SW480 (cell line): ENCODE data around the gene TYSND1.
A peak's percentile ranks its signal among the peaks of the same experiment; 100 is the strongest.
"Not testable (repeated sequence)": the region's sequence is repeated elsewhere in the genome, so short reads cannot be mapped to it uniquely, and the experiment has no call there.

Experiments used
- DNase-seq: peaks from one replicate; pipeline ENCODE4 v3.0.0-alpha.2; 2016; ENCODE audit warnings: low spot score

Gene TYSND1

DNA sequence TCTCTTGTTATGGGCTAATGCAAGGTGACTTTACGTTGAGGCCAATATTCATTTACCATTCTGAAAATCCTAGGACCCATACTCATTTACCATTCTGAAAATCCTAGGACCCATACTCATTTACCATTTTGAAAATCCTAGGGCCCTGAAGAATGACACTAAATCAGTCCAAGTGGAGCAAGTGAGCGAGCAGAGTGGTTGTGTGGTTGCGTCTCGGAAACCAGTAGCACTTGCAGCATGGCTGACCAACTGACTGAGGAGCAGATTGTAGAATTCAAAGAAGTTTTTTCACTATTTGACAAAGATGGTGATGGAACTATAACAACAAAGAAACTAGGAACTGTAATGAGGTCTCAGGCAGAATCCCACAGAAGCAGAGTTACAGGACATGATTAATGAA, 16.9 kb upstream of the TYSND1 start:
- no peak for DNase-seq

DNA sequence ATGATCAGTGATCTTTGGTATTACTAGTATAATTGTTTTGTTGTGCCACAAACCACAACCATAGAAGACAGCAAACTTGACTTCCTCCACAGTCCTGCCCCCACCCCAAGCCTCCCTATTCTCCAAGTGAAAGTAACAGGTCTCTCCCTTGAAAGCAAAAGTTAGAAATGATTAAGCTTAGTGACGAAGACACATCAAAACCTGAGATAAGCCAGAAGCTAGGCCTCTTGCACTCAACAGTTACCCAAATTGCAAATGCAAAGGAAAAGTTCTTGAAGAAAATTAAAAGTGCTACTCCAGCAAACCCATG, 16.3 kb upstream of the TYSND1 start:
- no peak for DNase-seq

DNA sequence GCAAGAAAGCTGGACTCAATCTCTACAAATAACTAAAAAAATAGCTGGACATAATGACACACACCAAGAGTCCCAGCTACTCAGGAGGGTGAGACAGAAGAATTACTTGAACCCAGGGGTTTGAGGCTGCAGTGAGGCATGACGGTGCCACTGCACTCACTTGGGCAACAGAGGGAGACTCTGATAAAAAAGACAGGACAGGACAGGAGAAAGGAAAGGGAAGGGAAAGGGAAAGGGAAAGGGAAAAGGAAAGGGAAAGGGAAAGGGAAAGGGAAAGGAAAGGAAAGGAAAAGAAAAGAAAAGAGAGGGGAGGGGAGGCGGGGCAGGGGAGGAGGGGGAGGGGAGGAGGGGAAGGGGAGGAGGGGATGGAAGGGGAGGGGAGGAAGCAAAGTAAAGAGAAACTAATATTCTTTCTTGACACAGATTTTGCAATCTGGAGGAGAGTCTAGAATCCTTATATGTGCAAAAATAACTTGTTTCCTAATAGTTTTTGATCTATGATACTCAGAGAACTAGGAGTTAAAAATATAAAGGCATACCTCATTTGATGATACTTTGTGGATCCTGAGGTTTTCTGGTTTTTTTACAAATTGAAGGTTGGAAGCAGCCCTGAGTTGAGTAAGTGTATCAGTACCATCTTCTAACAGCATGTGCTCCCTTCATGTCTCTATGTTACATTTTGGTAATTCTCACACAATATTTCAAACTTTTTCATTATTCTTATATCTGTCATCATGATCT, 15.8 kb upstream of the TYSND1 start:
- no peak for DNase-seq

DNA sequence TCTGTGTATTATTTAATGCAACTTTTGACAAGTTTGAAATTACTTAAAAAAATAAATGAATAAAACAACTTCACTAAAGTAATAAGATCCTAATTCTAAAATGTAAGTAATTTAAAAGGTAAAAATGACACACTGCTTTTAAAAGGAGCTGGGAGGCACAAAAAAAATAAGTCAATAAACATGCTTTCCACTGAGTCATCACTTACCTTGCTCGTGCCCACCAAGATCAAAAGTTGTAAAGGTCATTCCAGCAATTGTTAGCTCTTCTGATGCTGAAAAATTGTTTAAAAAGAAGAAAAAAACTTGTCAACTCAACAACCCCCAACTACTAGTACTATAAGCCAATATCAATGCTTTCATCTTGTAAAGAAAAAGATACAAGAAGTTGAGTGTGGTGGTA, 14.3 kb upstream of the TYSND1 start:
- no peak for DNase-seq

DNA sequence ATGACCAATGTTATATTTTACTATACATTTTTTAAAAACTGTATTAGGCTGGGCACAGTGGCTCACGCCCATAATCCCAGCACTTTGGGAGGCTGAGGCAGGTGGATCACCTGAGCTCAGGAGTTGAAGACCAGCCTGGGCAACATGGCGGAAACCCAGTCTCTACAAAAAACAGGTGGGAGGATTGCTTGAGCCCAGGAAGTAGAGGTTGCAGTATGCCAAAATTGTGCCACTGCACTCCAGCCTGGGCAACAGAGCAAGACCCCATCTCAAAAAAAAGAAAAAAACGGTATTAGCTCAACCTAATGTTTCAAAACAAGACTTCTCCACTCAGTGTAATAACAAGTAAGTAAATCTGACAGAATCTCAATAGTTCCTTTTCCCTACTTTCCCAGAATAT, 12.9 kb upstream of the TYSND1 start:
- DNase-seq, result not testable (repeated sequence)

DNA sequence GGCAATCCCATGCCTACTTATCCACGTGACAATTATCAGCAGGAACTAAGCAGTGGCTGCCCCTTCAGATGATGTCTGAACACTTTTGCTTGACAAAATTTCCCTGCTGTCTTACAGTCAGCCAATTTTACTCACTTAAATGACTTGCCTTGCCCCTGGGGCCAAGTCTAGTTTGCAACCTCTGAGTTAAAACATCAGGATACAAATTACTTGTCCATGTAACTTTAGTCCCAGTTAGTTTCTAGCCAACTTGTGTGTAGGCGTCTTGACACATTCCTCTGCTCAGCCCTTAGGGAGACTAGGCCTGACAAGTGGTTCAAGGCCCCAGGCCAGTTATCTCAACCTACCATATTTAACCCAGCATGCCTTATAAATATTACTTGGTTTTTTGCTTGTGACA, 11.6 kb upstream of the TYSND1 start:
- no peak for DNase-seq

DNA sequence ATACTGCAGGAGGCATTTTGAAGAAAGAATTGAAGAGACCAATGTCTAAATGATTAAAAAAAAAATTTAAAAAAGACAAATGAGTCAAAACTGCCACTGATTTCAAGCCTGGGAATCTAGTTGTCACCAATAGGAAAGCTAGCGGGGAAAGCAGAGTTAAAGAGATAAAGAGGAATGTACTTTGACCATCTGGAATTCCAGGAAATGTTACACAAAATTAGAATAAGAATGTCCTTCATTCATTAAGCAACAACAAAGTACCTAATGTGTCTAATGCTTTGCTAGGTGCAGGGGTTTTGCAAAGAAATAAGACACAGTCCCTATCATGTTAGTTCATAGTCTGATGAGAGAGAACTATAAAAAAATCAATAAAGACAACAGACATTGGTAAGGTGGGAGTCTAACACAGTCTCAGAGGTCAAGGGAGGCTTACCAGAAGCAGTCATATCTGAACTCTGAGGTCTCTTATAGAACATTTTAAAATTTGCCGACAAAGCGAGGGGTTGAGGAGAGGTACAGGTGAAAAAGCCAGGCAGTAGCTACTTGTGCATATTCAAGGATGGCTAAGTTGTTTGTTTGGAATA, 8.8 kb upstream of the TYSND1 start:
- DNase-seq, result no peak

DNA sequence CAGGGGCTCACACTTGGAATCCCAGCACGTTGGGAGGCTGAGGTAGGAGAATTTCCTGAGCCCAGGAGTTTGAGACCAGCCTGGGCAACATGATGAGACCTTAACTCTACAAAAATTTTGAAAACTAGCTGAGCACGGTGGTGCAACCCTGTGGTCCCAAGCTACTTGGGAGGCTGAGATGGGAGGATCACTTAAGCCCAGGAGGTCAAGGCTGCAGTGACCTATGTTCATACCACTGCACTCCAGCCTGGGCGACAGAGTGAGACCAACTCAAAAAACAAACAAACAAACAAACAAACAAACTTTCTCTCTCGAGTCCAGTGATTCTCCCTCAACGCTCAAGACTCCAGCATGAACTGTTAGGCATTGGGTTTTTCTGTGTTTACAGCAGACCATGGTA, 2.0 kb upstream of the TYSND1 start:
- no peak for DNase-seq

DNA sequence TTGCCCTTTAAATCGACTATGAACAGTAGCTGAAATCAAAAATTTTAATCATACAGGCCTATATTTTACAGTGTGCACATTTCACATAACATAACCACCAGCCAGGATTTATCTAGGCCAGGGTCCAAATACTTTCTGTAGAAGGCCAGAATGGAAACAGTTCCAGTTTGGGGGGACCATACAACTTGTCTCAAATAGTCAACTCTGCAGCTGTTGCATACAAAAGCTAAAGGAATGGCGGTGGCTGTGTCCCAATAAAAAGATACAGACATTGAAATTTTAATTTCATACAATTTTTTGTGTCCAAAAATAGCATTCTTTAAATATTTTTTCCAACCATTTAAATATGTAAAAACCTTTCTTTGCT, 742 bp upstream of the TYSND1 start:
- DNase-seq, result no peak

DNA sequence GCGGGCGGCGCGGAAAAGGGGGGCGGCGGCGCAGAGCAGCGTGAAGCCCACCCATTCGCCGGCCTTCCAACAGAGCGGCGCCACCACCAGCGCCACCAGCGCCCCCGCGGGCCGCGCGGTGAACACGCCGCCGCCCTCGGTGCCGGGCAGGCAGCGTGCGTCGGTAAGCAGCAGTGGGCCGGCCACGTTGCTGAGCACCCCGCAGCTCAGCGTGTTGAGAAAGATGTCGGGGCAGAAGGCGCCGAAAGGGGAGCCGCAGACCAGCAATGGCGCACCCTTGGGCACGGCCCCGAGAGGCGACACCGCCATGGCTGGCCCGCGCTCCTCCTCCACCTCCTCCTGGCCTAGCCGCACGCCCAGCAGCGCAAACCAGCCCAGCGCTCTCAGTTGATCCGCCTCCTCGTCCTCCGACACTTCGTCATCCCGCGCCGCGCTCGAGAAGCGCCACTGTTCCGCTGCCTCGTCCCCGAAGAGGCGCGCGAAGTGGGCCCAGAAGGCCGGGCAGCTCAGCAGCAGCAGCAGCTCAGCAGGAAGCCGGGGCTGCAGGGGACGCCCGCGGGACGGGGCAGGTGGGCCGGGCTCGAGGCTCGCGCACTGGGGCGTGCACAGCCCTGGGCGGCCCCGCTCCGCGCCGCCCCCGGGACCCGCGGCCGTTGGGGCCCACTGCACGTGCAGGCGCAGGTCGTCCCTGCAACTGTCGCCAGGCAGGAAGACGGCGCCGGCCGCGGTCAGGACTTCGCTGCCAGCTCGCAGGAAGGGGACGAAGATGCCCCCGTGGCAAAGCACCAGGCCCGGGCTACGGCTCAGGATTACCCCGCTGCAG, 623 bp downstream of the TYSND1 start:
- DNase-seq, result peak; percentile 56

DNA sequence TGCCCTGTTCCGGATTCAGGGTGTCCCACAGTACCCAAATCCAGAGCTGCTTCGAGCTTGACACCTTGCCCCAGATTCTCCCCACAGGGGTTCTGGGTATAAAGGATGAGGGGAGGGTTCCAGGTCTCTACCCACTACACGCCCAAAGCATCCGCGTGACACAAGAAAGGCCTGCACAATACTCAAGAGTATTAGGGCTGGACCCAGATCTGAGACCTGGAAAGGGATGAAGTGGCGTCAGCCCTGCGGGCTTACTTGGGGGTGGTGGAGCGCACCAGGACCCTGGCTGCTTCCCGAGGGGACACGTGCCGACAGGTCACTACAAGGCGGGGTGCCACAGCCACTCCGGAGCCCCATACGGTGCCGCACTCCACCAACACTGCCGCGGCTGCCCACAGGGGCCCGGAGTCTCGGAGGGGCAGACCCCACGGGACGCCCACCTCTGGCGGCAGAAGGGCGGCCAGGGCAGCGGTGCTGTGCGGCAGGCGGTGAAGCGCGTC, 1.3 kb downstream of the TYSND1 start:
- DNase-seq, result no peak

DNA sequence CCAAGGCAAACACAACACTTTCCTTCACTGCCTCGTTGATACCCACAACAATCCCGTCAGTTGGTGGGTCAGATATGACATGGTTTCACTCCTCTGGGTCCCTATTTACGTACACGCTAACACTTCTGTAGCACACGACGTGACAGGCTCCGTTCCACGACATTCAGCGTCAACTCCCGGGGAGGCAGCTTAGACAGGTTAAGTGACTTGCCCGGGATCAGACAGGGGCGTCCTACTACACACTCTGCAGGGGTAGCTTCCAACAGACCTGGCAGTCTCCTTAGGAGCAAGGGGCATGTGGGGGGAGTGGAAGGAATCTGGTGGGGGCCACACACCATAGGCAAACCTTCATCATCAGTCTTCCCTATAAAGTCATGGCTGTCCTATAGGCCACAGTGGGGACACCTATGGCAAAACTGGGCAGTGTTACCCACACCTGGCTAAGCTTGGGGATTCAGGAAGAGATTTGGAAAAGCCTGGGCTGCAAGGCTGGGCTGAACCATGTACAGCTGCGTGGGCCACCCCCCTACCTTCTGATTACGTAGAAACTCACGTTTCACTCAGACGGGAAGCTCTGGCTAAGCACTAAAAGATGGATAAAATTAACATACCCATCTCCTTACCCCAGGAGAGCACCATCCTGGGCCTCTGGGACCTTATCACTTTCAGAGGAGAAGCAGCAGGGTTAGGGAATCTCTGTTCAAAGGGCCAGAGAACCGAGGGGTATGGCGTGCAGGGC, 2.0 kb downstream of the TYSND1 start:
- no peak for DNase-seq

DNA sequence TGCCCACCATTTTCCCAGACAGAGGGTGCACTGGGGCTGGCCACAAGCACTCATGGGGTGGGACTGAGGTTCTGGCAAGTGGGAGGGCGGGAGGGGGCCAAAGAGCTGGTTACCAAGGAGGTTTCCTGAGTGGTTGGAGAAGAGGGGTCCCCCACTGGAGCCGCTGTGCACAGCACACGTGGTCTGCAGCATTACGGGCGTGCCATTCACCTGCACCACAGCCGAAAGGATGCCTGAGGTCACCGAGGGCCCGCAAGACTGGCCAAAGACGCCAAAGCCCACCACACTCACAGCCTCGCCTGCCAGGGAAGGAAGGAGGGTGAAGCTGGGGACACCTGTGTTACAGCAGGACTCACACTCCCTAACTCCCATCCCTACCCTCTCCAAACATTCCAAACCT, 3.9 kb downstream of the TYSND1 start:
- DNase-seq, result no peak

DNA sequence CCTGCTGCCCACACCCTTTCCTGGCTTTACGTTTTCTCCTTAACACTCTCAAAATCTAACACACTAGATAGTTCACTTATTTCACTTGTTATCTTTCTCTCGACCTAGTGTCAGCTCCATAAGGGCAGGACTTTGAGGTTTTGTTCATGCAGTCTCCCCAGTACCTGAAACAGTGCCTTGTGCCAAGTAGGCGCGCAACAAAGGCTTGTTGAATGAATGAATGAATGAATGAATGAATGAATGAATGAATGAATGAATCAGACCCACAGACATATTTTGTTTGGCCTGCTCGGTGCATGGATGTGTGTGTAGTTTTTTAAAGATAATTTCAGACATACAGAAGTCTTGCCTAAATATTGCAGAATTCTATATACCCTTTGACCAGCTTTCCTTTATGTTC, 6.2 kb downstream of the TYSND1 start:
- DNase-seq, result no peak

DNA sequence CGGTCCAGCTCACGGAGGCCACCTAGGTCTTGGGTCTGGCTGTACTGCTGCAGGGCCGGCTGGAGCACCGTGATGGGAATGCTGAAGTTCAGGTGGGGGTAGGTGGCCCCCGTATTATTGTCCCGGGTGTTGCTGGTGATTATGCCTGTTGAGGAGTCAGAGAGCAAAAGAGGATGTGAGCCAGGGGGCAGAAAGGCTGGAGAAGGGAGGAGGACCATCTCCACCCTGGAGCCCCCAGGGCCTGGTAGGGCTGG, 6.6 kb downstream of the TYSND1 start:
- DNase-seq, result no peak

DNA sequence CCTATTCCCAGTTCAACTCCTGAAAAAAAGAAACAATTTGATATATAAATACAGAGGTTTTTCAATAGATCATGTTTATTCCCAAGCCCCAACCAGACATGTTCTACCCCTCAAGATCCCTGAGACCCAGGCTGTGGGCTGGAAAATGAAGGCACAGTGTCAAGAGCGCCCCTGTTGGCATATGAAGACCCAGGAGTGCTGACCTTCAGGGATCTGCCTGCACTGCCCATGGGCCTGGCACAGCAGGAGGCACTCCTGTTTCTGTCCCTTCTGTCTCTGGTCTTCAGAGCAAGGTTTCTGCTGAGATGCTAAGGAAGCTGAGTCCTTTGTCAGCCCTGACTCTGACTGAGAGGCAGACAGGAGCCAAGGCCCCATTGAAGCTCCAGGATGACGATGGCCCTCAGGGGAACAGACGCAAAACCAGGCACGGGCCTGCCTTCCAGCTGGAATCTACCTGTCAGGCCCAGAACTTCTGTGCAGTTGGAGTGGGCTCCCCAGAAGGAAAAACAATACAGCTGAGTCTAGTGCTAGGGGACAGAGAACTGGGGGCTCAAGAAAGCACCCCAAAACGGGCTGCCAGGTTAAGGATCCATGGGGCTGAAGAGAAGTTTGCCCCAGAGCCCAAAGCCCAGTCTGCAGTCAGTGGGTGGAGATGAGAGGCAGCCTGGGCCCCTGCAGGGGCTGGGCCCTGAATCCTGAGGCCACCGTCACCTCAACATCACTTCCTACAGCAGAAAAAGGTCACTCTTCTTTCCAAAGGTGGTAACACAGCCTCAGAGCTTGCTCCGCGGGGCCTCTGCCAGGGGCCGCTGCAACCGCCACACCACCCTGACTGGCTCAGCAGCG, 7.1 kb downstream of the TYSND1 start:
- DNase-seq, result no peak

DNA sequence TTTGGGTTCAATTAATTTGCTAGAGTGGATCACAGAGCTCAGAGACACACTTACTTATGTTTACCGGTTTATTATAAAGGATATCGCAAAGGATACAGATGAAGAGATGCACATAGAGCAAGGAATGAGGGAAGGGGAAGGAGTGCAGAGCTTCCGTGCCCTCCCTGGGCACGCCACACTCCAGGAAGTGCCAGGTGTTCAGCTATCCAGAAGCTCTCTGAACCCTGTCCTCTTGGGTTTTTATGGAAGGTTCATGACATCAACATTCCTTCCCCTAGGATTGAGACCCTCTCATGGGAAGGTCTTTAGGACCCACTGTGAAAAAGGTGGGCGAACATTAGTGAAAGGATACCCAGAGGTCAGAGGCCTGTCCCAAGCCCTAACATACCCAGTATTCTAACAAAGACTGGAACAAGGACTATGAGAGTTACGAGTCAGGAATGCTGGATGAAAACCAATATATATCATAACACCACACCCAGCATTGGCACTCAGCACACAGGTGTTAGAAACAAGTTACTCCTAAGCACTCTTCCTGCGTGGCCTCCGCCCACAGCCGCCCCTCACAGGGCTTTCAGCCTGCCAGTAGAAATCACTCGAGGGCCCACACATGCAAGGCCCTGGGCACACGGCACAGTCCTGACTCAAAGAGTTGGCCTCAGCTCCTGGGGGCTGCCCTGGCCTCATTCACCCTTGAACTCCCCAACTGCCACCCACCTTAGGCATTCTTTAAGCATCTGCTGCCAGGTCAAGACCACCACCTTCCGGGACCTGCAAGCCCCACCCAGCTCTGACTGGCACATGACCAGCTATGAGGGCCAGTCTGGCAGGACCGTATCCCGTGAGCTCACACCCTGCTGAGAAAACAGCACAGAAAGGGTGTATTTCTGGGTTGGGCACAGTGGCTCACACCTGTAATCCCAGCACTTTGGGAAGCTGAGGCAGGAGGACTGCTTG, 8.3 kb downstream of the TYSND1 start:
- DNase-seq, result no peak

DNA sequence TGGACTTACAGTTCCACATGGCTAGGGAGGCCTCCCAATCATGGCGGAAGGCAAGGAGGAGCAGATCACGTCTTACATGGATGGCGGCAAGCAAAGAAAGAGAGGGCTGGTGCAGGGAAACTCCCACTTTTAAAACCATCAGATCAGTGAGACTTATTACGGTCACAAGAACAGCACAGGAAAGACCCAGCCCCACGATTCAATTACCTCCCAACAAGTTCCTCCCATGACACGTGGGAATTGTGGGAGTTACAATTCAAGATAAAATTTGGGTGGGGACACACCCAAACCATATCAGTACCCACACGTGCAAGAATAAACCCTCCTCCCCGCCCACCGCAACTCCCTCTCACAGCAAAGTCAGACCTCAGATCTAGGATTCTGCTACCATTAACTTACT, 9.4 kb downstream of the TYSND1 start:
- DNase-seq, result no peak

DNA sequence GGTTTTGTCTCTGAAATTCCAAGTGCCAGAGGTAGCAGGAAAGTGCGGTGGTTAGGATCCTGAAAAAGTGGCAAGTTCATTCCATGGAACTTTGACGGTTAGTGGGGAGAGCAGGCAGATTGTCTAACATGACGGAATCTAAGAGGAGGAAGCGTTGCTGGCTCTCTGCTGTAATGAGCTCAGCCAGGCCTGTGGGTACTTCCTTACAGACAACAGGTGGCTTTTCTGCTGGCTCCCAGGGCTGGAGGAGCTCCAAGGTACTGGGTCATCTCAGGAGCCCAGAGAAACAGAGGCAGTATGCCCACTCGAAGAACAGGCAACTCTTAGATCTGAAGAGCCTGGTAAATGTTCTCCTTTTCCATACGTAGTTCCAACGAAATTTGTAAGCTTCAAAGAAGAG, 10.8 kb downstream of the TYSND1 start:
- DNase-seq, result no peak

DNA sequence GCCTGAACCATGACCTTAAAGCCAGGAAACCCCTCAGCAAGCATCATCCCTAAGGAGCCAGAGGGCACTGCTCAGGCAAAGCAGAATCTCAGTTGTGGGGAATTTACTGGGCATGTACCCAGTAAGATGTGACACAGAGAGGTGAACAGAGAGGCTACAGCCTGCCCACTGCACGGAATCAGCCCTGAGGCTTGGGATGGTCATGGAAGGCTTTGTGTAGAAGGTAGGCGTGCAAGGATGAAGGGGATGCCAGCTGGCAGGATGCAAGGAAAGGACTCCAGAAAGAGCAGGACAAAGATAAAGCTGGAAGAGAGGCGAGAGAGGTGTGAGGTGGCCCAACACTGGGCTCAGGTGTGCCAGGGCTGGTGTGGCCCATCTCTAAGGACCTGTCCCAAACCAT, 11.5 kb downstream of the TYSND1 start:
- DNase-seq, result no peak
